Measurements from ENCODE around the gene SYCE3.

The SYCE3 gene

DNA sequence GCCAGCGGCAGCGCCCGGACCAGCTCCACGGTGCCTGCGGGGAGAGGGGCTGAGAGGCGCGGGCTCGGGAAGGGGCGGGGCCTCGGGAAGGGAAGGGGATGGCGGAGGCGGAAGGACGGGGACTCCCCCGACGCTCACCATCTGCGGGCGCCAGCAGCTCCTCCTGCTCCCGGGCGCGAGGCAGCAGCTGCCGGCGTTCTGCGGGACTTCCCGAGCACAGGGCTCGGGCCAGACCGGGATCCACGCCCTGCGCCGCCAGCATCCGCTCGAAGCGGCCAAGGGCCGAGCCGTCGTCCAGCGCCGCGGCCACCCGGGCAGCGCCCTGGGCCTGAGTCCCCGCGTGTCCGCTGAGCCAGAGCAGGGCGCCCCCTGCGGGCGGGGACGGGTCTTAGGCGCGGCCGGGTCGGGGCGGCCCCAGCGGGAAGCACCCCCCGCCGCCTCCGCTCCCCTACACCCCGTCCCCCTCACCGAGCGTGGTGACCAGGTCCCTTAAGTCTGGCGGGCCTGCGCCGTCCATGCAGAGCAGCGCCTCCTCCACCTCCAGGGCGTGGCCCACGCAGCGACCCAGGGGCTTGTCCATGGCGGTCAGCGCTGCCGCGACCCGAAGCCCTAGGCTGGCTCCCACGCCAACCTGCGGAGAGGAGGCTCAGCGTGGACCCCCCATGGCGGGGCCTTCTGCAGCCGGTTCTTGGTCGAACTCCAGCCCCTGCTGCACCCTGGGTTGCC lies 36.4 kb downstream of the SYCE3 start (continued):
- TF ChIP-seq PPARA (CRISPR knock-in tag; IDR thresholded peaks at IDR 0.05; ENCODE audit: borderline replicate concordance): no peak
- TF ChIP-seq ZNF8 (CRISPR knock-in tag; IDR thresholded peaks at IDR 0.05): no peak

- ATAC-seq: no peak; the same call in 2 of the 3 replicates
- TF ChIP-seq TSHZ2 (CRISPR knock-in tag; IDR thresholded peaks at IDR 0.05) (no peak), ZFP30 (CRISPR knock-in tag; IDR thresholded peaks at IDR 0.05) (no peak), ZNF70 (CRISPR knock-in tag; IDR thresholded peaks at IDR 0.05) (no peak), TOX (CRISPR knock-in tag; IDR thresholded peaks at IDR 0.05; ENCODE audit: borderline replicate concordance) (no peak), OSR1 (CRISPR knock-in tag; IDR thresholded peaks at IDR 0.05) (no peak), SNAI2 (CRISPR knock-in tag; IDR thresholded peaks at IDR 0.05) (no peak), TCF4 (CRISPR knock-in tag; IDR thresholded peaks at IDR 0.05; ENCODE audit: borderline replicate concordance) (no peak), ISL1 (CRISPR knock-in tag; IDR thresholded peaks at IDR 0.05) (no peak), ZNF565 (CRISPR knock-in tag; conservative IDR thresholded peaks at IDR 0.05; ENCODE audit: low read depth) (no peak), BACH2 (CRISPR knock-in tag; IDR thresholded peaks at IDR 0.05; ENCODE audit: borderline replicate concordance) (no peak)
- TF ChIP-seq, protein P1, sequence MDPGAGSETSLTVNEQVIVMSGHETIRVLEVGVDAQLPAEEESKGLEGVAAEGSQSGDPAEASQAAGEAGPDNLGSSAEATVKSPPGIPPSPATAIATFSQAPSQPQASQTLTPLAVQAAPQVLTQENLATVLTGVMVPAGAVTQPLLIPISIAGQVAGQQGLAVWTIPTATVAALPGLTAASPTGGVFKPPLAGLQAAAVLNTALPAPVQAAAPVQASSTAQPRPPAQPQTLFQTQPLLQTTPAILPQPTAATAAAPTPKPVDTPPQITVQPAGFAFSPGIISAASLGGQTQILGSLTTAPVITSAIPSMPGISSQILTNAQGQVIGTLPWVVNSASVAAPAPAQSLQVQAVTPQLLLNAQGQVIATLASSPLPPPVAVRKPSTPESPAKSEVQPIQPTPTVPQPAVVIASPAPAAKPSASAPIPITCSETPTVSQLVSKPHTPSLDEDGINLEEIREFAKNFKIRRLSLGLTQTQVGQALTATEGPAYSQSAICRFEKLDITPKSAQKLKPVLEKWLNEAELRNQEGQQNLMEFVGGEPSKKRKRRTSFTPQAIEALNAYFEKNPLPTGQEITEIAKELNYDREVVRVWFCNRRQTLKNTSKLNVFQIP (CRISPR knock-in tag; IDR thresholded peaks at IDR 0.05; ENCODE audit: borderline replicate concordance, low read depth): no peak
These were observed 36.9 kb downstream of the SYCE3 start for GRCh38 chr22:50525858-50526107.

GRCh38 chr22:50525104-50525857 lies 37.4 kb downstream of the SYCE3 start, which contains the start of gene SCO2:
TSS of gene SCO2 (minus strand) at chr22:50525598. CDS start at chr22:50524411, 1,187 bp downstream.
- TF ChIP-seq ZFP30 (CRISPR knock-in tag; IDR thresholded peaks at IDR 0.05): no peak
- no peak for TF ChIP-seq ZC3H10 (CRISPR knock-in tag; IDR thresholded peaks at IDR 0.05)
- no peak for TF ChIP-seq BACH2 (CRISPR knock-in tag; IDR thresholded peaks at IDR 0.05; ENCODE audit: borderline replicate concordance)
- TF ChIP-seq, protein P2, sequence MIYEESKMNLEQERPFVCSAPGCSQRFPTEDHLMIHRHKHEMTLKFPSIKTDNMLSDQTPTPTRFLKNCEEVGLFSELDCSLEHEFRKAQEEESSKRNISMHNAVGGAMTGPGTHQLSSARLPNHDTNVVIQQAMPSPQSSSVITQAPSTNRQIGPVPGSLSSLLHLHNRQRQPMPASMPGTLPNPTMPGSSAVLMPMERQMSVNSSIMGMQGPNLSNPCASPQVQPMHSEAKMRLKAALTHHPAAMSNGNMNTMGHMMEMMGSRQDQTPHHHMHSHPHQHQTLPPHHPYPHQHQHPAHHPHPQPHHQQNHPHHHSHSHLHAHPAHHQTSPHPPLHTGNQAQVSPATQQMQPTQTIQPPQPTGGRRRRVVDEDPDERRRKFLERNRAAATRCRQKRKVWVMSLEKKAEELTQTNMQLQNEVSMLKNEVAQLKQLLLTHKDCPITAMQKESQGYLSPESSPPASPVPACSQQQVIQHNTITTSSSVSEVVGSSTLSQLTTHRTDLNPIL (CRISPR knock-in tag; IDR thresholded peaks at IDR 0.05; ENCODE audit: low read depth): no peak
- no peak for TF ChIP-seq OSR1 (CRISPR knock-in tag; IDR thresholded peaks at IDR 0.05)
- no peak for TF ChIP-seq ISL1 (CRISPR knock-in tag; IDR thresholded peaks at IDR 0.05)
- TF ChIP-seq ESRRG (CRISPR knock-in tag; IDR thresholded peaks at IDR 0.05): no peak
- no peak for TF ChIP-seq TCF4 (CRISPR knock-in tag; IDR thresholded peaks at IDR 0.05; ENCODE audit: borderline replicate concordance)
- no peak for TF ChIP-seq CSRNP3 (CRISPR knock-in tag; IDR thresholded peaks at IDR 0.05)
- no peak for TF ChIP-seq TSHZ2 (CRISPR knock-in tag; IDR thresholded peaks at IDR 0.05)
- TF ChIP-seq, protein P1 (CRISPR knock-in tag; IDR thresholded peaks at IDR 0.05; ENCODE audit: borderline replicate concordance, low read depth): no peak
- TF ChIP-seq PPARA (CRISPR knock-in tag; IDR thresholded peaks at IDR 0.05; ENCODE audit: borderline replicate concordance): no peak
- TF ChIP-seq SNAI2 (CRISPR knock-in tag; IDR thresholded peaks at IDR 0.05): no peak
- no peak for TF ChIP-seq ZNF565 (CRISPR knock-in tag; conservative IDR thresholded peaks at IDR 0.05; ENCODE audit: low read depth)
- TF ChIP-seq TOX (CRISPR knock-in tag; IDR thresholded peaks at IDR 0.05; ENCODE audit: borderline replicate concordance): no peak
- peak; percentile 80 for ATAC-seq

Data from SK-N-SH treated with all-trans-retinoic acid at 6 μM for 48 hours (cell line).